H9 (cell line): ENCODE measurements around the gene MINPP1. TPM values are rescaled to one million over a fixed set of nuclear protein-coding genes. Genes with fewer than 3 reads are reported as not detected.

Experiments used
- DNase-seq: peaks from one replicate; pipeline ENCODE4 v3.0.0-alpha.2; 2017
- H2AFZ ChIP-seq: one replicate; pipeline ENCODE4 v1.6.1; 2013; ENCODE audit warnings: mild to moderate bottlenecking, low read length, control low read depth, moderate library complexity
- H2AK5ac ChIP-seq: 2 replicates; pipeline ENCODE4 v1.6.1; 2013; ENCODE audit warnings: low read length, control low read depth, mixed read lengths; ENCODE audit not compliant: insufficient read length
- H2BK120ac ChIP-seq: one replicate; pipeline ENCODE4 v1.6.1; 2013; ENCODE audit warnings: low read depth, mild to moderate bottlenecking, low read length, control low read depth, inconsistent platforms; ENCODE audit not compliant: poor library complexity, severe bottlenecking
- H2BK12ac ChIP-seq: 2 replicates; pipeline ENCODE4 v1.6.1; 2013; ENCODE audit warnings: low read length, control low read depth, mixed read lengths, low read depth; ENCODE audit not compliant: insufficient read length
- H2BK15ac ChIP-seq: 2 replicates; pipeline ENCODE4 v1.6.1; 2013; ENCODE audit warnings: low read depth, low read length, control low read depth
- H2BK20ac ChIP-seq: one replicate; pipeline ENCODE4 v1.6.1; 2013; ENCODE audit warnings: low read depth, mild to moderate bottlenecking, low read length, control low read depth, inconsistent platforms; ENCODE audit not compliant: poor library complexity, severe bottlenecking
- H2BK5ac ChIP-seq: 2 replicates; pipeline ENCODE4 v1.6.1; 2013; ENCODE audit warnings: low read length, control low read depth, mixed read lengths; ENCODE audit not compliant: insufficient read length
- H3K14ac ChIP-seq: 2 replicates; pipeline ENCODE4 v1.6.1; 2013; ENCODE audit warnings: low read length, control low read depth; ENCODE audit not compliant: insufficient read depth
- H3K18ac ChIP-seq: 2 replicates; pipeline ENCODE4 v1.6.1; 2013; ENCODE audit warnings: low read depth, mild to moderate bottlenecking, mixed read lengths, low read length, control low read depth; ENCODE audit not compliant: insufficient read length
- H3K23ac ChIP-seq: 2 replicates; pipeline ENCODE4 v1.6.1; 2013; ENCODE audit warnings: low read length, control low read depth, mixed read lengths, low read depth; ENCODE audit not compliant: insufficient read length
- H3K23me2 ChIP-seq: 2 replicates; pipeline ENCODE4 v1.6.1; 2013; ENCODE audit warnings: low read depth, mild to moderate bottlenecking, mixed read lengths, low read length, control low read depth; ENCODE audit not compliant: insufficient read length, poor library complexity, severe bottlenecking
- H3K27ac ChIP-seq: 2 replicates; pipeline ENCODE4 v1.5.1; 2013; ENCODE audit warnings: low read length, control low read depth, mixed read lengths, low read depth; ENCODE audit not compliant: insufficient read length
- H3K27me3 ChIP-seq: 2 replicates; pipeline ENCODE4 v1.6.1; 2013; ENCODE audit warnings: low read length, control low read depth, inconsistent platforms; ENCODE audit not compliant: insufficient read depth
- H3K4ac ChIP-seq: 2 replicates; pipeline ENCODE4 v1.6.1; 2013; ENCODE audit warnings: low read depth, mild to moderate bottlenecking, control low read depth, inconsistent platforms, low read length, moderate library complexity
- H3K4me1 ChIP-seq: 2 replicates; pipeline ENCODE4 v1.6.1; 2013; ENCODE audit warnings: low read length, control low read depth, inconsistent platforms; ENCODE audit not compliant: insufficient read depth
- H3K4me2 ChIP-seq: 2 replicates; pipeline ENCODE4 v1.6.1; 2013; ENCODE audit warnings: low read length, control low read depth, mixed read lengths; ENCODE audit not compliant: insufficient read length, insufficient read depth
- H3K56ac ChIP-seq: 2 replicates; pipeline ENCODE4 v1.6.1; 2013; ENCODE audit warnings: low read depth, mild to moderate bottlenecking, mixed read lengths, low read length, control low read depth; ENCODE audit not compliant: insufficient read length
- H3K79me1 ChIP-seq: 2 replicates; pipeline ENCODE4 v1.6.1; 2013; ENCODE audit warnings: low read depth, mild to moderate bottlenecking, moderate library complexity, low read length, control low read depth, inconsistent platforms; ENCODE audit not compliant: insufficient read depth, poor library complexity, severe bottlenecking
- H3K79me2 ChIP-seq: 2 replicates; pipeline ENCODE4 v1.6.1; 2013; ENCODE audit warnings: low read length, control low read depth, inconsistent platforms; ENCODE audit not compliant: insufficient read depth
- H3K9ac ChIP-seq: 2 replicates; pipeline ENCODE4 v1.6.1; 2013; ENCODE audit warnings: low read length, control low read depth, mixed read lengths; ENCODE audit not compliant: insufficient read length; ENCODE audit errors: extremely low read depth
- H3K9me3 ChIP-seq: one replicate; pipeline ENCODE4 v1.6.1; 2013; ENCODE audit warnings: low read depth, low read length, inconsistent platforms; ENCODE audit not compliant: control insufficient read depth
- H3T11ph ChIP-seq: one replicate; pipeline ENCODE4 v1.6.1; 2013; ENCODE audit warnings: mild to moderate bottlenecking, low read length, control low read depth, inconsistent platforms
- H4K20me1 ChIP-seq: one replicate; pipeline ENCODE4 v1.6.1; 2013; ENCODE audit not compliant: control insufficient read depth, insufficient read length, insufficient read depth
- H4K5ac ChIP-seq: 2 replicates; pipeline ENCODE4 v1.6.1; 2013; ENCODE audit warnings: low read depth, mild to moderate bottlenecking, mixed read lengths, low read length, control low read depth; ENCODE audit not compliant: insufficient read length
- H4K8ac ChIP-seq: replicated peaks from 2 replicates; pipeline ENCODE4 v1.6.1; 2013; ENCODE audit warnings: low read length, control low read depth, mixed read lengths, low read depth; ENCODE audit not compliant: insufficient read length
- H4K91ac ChIP-seq: 2 replicates; pipeline ENCODE4 v1.6.1; 2013; ENCODE audit warnings: low read depth, mild to moderate bottlenecking, moderate library complexity, mixed read lengths, low read length, control low read depth; ENCODE audit not compliant: insufficient read length
- H3K27ac Mint-ChIP-seq, 3 experiments: 2 replicates in 2 of 3; 3 replicates in 1 of 3; pipeline ENCODE4 v1.8.0; 2020 to 2021; ENCODE audit warnings: mixed read lengths in 3 of 3, mild to moderate bottlenecking in 1 of 3, moderate library complexity in 1 of 3
- H3K27me3 Mint-ChIP-seq: 2 replicates; pipeline ENCODE4 v1.8.0; 2021; ENCODE audit warnings: low read depth, mild to moderate bottlenecking, moderate library complexity, mixed read lengths
- H3K36me3 Mint-ChIP-seq, 3 experiments: 2 replicates in 2 of 3; 3 replicates in 1 of 3; pipeline ENCODE4 v1.8.0; 2020 to 2021; ENCODE audit warnings: low read depth in 3 of 3, mixed read lengths in 3 of 3; ENCODE audit not compliant: insufficient read depth in 1 of 3
- H3K4me1 Mint-ChIP-seq, 2 experiments: 2 replicates each; pipeline ENCODE4 v1.8.0; 2020; ENCODE audit warnings: mixed read lengths in 2 of 2
- H3K4me3 Mint-ChIP-seq, 2 experiments: 2 replicates in 1 of 2; 3 replicates in 1 of 2; pipeline ENCODE4 v1.8.0; 2020 to 2021; ENCODE audit warnings: mild to moderate bottlenecking in 2 of 2, mixed read lengths in 2 of 2, moderate library complexity in 1 of 2
- H3K9me3 Mint-ChIP-seq, 2 experiments: 2 replicates in 1 of 2; 3 replicates in 1 of 2; pipeline ENCODE4 v1.8.0; 2020; ENCODE audit warnings: mild to moderate bottlenecking in 2 of 2, mixed read lengths in 2 of 2, moderate library complexity in 1 of 2
- WGBS: extraction: QIAGEN DNeasy Blood & Tissue Kit; methylation state at CpG from one replicate; pipeline ENCODE4 v1.1.7; 2013; ENCODE audit warnings: missing lambda C conversion rate, low lambda C conversion rate, mixed read lengths; ENCODE audit not compliant: insufficient read length; ENCODE audit errors: extremely low coverage; 5-methylcytosine and 5-hydroxymethylcytosine counted together
- total RNA-seq: library from RNA; stranded (reverse); gene quantifications from 2 replicates; pipeline ENCODE4 v1.2.1, GENCODE V29; 2021
- TF ChIP-seq, protein P1 (sequence below): fragments of 200-600 bp; sonication (generic); conservative IDR thresholded peaks from 3 replicates; pipeline ENCODE4 v1.8.0; 2021; ENCODE audit warnings: antibody characterized with exemption, mild to moderate bottlenecking

MINPP1 gene
- total RNA-seq, 1 experiment from 2014 or later = 30.3 TPM

DNA sequence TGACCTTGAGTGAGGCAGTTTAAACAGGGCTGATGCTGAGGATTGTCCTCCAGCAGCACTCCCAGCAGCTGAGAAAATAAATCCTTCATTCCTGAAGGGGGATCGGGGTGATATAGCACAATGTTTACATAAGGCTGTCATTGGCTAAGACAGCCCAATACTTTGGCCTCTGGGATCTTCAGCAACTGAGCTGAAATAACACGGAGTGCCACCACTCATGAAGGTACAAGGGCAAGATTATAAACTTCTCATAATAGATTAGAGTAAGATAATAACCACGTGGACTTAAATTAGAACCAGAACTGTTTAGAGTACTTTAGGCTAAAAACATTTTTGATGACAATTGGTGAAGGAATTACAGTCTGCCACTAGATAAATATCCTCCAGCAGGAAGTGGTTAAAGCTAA is 85.0 kb downstream of the MINPP1 start:
- H3K36me3 Mint-ChIP-seq = no peaks in the 10 kb centered on the region
- H3K27me3 Mint-ChIP-seq = no peaks in the 10 kb centered on the region
- no peak overlapping the region for H2BK20ac ChIP-seq
- H2BK5ac ChIP-seq = no peak overlapping the region
- H2BK15ac ChIP-seq = no peak overlapping the region
- TF ChIP-seq, protein P1, sequence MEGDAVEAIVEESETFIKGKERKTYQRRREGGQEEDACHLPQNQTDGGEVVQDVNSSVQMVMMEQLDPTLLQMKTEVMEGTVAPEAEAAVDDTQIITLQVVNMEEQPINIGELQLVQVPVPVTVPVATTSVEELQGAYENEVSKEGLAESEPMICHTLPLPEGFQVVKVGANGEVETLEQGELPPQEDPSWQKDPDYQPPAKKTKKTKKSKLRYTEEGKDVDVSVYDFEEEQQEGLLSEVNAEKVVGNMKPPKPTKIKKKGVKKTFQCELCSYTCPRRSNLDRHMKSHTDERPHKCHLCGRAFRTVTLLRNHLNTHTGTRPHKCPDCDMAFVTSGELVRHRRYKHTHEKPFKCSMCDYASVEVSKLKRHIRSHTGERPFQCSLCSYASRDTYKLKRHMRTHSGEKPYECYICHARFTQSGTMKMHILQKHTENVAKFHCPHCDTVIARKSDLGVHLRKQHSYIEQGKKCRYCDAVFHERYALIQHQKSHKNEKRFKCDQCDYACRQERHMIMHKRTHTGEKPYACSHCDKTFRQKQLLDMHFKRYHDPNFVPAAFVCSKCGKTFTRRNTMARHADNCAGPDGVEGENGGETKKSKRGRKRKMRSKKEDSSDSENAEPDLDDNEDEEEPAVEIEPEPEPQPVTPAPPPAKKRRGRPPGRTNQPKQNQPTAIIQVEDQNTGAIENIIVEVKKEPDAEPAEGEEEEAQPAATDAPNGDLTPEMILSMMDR = no peak
- no peak overlapping the region for H3K14ac ChIP-seq
- H3K23me2 ChIP-seq = no peaks in the 10 kb centered on the region
- no peaks in the 10 kb centered on the region for H3K9me3 Mint-ChIP-seq
- H2BK12ac ChIP-seq = no peak overlapping the region
- no peak overlapping the region for H4K8ac ChIP-seq
- H3K4me1 Mint-ChIP-seq = no peaks in the 10 kb centered on the region
- H4K5ac ChIP-seq = no peak overlapping the region
- no peak overlapping the region for H3K4ac ChIP-seq
- no peaks in the 10 kb centered on the region for H4K20me1 ChIP-seq
- no peak overlapping the region for H3K18ac ChIP-seq
- H3K56ac ChIP-seq = no peak overlapping the region
- H3K4me1 ChIP-seq = no peaks in the 10 kb centered on the region
- H3K23ac ChIP-seq = no peak overlapping the region
- H3K9me3 ChIP-seq = no peaks in the 10 kb centered on the region
- DNase-seq = no peak
- no CpG with 5 or more reads among the region's 3 CpGs for WGBS
- H3K27me3 ChIP-seq = no peaks in the 10 kb centered on the region
- H2BK120ac ChIP-seq = no peak overlapping the region
- H3T11ph ChIP-seq = no peak overlapping the region
- H3K9ac ChIP-seq = no peak overlapping the region
- no peak overlapping the region for H3K27ac ChIP-seq
- no peak overlapping the region for H2AK5ac ChIP-seq
- no peak overlapping the region for H3K4me2 ChIP-seq
- H3K79me2 ChIP-seq = no peaks in the 10 kb centered on the region
- H3K4me3 Mint-ChIP-seq = no peak overlapping the region
- no peak overlapping the region for H3K27ac Mint-ChIP-seq
- no peak overlapping the region for H4K91ac ChIP-seq
- no peak overlapping the region for H2AFZ ChIP-seq
- no peaks in the 10 kb centered on the region for H3K79me1 ChIP-seq
